Kidney capillary endothelial cell (primary cell): ENCODE measurements around the gene MYO1G.

Source experiments
- DNase-seq: peaks from one replicate; pipeline ENCODE4 v3.0.0-alpha.2; 2018; ENCODE audit warnings: low spot score

Gene MYO1G

GRCh38 chr7:44980393-44981034, 1.7 kb upstream of the MYO1G start:
- no peak for DNase-seq

GRCh38 chr7:44979481-44980392, 922 bp upstream of the MYO1G start:
- no peak for DNase-seq

- DNase-seq, result no peak
Measured at GRCh38 chr7:44977959-44978335, 868 bp downstream of the MYO1G start.

GRCh38 chr7:44977304-44977958, 1.4 kb downstream of the MYO1G start:
- no peak for DNase-seq

- DNase-seq, result no peak
Measured at GRCh38 chr7:44976746-44977196, 2.0 kb downstream of the MYO1G start.

GRCh38 chr7:44976040-44976745, 2.6 kb downstream of the MYO1G start:
- DNase-seq, result no peak

- DNase-seq, result no peak
Measured at GRCh38 chr7:44975331-44976039, 3.3 kb downstream of the MYO1G start.

- no peak for DNase-seq
Measured at GRCh38 chr7:44974549-44974948, 4.3 kb downstream of the MYO1G start.

GRCh38 chr7:44973610-44974401, 5.0 kb downstream of the MYO1G start:
- no peak for DNase-seq

GRCh38 chr7:44972562-44972961, 6.3 kb downstream of the MYO1G start:
- DNase-seq, result no peak

GRCh38 chr7:44971902-44972441, 6.8 kb downstream of the MYO1G start:
- DNase-seq, result no peak

GRCh38 chr7:44971188-44971901, 7.5 kb downstream of the MYO1G start:
- no peak for DNase-seq

- DNase-seq, result no peak
Measured at GRCh38 chr7:44970523-44971051, 8.2 kb downstream of the MYO1G start.

- no peak for DNase-seq
Measured at GRCh38 chr7:44969701-44970522, 8.9 kb downstream of the MYO1G start.

GRCh38 chr7:44969049-44969700, 9.6 kb downstream of the MYO1G start:
- DNase-seq, result no peak

- no peak for DNase-seq
Measured at GRCh38 chr7:44967571-44968446, 11.0 kb downstream of the MYO1G start.
